LNCaP clone FGC (cell line): Measurements from ENCODE around the gene EDA.

ENCODE experiments used
- DNase-seq: peaks from one replicate; pipeline ENCODE4 v3.0.0-alpha.2; 2011; ENCODE audit warnings: low read depth
- H3K4me3 ChIP-seq: 2 replicates; pipeline ENCODE4 v1.5.1; 2011; ENCODE audit warnings: mild to moderate bottlenecking, low read depth, low read length, control low read depth
- TF ChIP-seq, protein P1 (sequence below): IDR thresholded peaks from 2 replicates; pipeline ENCODE4 v1.5.1; 2012; ENCODE audit warnings: mild to moderate bottlenecking; ENCODE audit not compliant: control insufficient read depth, insufficient read depth; ENCODE audit errors: extremely low read depth

EDA gene

DNA sequence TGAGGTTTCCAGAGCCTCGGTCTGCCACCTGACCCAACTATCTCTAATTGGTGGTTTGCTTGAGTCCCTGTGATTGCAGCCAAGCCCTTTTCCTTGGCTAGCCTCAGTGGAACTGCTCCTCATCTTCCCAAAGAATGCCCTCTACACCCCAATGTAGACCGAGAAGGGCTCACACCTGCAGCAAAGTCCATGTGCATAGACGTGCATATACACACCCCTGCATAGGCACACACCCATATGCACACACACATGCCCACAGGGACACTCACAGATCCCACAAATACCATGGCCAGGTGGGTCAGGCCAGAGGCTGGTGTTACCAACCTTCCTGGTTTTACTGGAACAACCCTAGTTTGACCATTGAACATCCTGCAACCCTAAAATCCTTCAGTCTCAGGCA is 433.5 kb downstream of the EDA start:
- TF ChIP-seq, protein P1, sequence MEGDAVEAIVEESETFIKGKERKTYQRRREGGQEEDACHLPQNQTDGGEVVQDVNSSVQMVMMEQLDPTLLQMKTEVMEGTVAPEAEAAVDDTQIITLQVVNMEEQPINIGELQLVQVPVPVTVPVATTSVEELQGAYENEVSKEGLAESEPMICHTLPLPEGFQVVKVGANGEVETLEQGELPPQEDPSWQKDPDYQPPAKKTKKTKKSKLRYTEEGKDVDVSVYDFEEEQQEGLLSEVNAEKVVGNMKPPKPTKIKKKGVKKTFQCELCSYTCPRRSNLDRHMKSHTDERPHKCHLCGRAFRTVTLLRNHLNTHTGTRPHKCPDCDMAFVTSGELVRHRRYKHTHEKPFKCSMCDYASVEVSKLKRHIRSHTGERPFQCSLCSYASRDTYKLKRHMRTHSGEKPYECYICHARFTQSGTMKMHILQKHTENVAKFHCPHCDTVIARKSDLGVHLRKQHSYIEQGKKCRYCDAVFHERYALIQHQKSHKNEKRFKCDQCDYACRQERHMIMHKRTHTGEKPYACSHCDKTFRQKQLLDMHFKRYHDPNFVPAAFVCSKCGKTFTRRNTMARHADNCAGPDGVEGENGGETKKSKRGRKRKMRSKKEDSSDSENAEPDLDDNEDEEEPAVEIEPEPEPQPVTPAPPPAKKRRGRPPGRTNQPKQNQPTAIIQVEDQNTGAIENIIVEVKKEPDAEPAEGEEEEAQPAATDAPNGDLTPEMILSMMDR, result no peak
- DNase-seq, result no peak
- H3K4me3 ChIP-seq, result no peak overlapping the region

DNA sequence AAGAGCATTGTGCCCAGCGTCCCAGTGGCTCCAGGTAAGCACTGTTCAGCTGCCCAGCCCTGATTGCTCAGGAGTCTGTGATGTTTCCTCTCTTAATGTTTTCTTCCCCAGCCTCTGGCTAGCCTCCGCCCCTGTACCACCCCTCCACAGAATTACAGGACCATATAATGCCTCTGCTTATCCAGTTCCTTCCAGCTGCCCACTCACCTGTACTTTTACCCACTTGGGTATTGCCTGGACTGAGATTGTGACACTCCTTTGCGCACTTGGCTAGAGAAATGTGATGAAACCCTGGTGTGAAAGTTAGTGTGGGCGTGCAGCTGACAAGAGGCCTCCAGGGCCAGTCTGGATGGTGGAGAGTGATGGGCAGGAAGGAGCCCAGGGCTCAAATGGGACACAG is 434.0 kb downstream of the EDA start, which contains the start of gene AWAT2:
TSS of gene AWAT2 (minus strand) at position 14 of the 400 bp plus-strand sequence. CDS start at position 8, 6 bp downstream.
- no peak within 1 kb of the TSS for H3K4me3 ChIP-seq
- DNase-seq, result no peak
- TF ChIP-seq, protein P1, result no peak

DNA sequence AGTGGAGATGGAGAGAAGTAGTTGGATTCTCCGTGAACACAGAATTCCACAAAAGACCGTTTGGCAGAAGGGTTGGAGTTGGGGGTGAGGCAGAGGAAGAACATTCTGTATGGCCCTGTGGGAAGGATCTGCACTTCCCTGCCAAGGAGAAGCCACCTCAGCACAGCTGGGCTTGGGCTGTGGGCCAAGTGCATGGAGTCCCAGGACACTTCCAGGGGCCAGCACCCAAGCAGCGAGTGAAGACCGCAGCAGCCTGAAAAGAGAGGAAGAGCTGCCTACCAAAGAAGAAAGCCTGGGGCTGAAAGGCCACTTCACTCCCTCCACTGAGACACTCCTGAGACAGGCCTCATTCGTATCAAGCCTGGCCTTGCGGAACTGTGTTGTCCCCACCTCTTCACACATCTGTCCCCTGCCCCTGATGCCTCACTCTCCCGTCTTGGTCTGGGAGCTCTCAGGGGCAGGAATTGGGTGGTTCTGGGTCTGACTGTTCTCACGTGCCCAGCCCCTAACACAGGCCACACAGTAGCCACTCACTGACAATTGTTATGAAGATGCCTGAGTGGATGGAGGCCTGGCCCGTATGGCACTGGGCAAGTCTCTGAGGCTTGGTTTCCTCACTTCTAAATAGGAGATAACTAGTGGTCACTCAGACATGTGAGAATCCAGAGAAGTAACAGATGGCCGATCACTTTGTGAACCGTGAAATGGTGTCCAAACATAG is 437.1 kb downstream of the EDA start:
- no peak overlapping the region for H3K4me3 ChIP-seq
- TF ChIP-seq, protein P1, result no peak
- DNase-seq, result no peak

DNA sequence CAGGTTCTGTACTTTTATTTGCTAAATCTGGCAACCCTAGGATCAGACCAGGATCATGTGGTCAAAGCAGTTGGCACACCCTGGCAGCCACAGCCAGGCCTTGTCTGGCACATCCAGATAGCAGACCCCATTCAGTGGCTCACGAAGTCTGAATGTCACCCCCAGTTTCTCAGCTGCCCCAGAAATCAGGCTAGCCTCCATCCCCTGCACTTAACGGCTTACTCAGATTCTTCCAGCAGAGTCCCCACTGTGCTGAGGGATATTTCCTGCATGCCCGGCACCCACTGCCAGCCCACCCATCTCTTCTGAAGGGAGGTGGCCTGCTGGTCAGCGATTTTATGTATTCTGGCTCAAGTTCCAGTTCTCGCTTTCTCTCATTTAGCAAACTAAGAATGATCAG is 438.5 kb downstream of the EDA start:
- TF ChIP-seq, protein P1, result no peak

DNA sequence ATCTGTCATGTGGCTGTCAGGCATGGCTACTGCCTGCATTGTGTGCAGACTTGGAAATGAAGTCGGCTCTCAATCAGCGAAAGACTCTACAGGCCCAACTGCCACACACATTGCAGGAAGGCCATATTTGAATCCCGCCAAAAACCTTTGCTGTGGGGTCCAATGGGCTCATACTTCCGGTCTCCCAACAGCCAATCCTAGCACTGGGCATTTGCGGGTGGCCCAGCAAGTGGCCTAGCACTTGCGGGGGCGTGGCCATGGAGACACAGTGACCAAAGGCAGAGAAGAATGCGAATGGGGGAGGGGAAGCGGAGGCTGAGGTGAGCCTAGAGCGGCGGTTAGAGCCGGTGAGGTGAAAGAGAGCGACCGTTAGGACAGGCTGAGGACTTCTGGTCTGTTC is 446.2 kb downstream of the EDA start, which contains the start of gene OTUD6A:
TSS of gene OTUD6A (plus strand) at position 382 of the 400 bp plus-strand sequence. CDS start 68 bp downstream, outside the sequence.
- TF ChIP-seq, protein P1, result no peak
- no peak for DNase-seq
- no peak within 1 kb of the TSS for H3K4me3 ChIP-seq

More for the DNA sequence above, 438.5 kb downstream of the EDA start:
- no peak overlapping the region for H3K4me3 ChIP-seq
- DNase-seq, result no peak

DNA sequence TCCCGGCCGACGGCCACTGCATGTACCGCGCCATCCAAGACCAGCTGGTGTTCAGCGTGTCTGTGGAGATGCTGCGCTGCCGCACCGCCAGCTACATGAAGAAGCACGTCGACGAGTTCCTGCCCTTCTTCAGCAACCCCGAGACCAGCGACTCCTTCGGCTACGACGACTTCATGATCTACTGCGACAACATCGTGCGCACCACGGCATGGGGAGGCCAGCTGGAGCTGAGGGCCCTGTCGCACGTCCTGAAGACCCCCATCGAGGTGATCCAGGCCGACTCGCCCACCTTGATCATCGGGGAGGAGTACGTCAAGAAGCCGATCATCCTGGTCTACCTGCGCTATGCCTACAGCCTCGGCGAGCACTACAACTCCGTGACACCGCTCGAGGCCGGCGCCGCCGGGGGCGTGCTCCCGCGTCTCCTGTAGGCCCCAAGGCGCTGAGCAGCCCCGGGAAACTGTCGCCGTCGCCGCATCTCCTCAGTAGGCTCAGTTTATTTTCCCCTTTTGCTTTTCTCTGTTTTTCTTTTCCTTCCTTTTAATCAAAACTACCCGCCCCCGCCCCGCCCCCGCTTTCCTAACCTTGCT is 447.1 kb downstream of the EDA start:
- TF ChIP-seq, protein P1, result no peak
- DNase-seq, result no peak

More for the DNA sequence above, 447.1 kb downstream of the EDA start:
- H3K4me3 ChIP-seq, result no peak overlapping the region
